Keratinocyte (primary cell): ENCODE results near the gene B4GALNT4. TPM values are rescaled to one million over a fixed set of nuclear protein-coding genes. Genes with fewer than 3 reads are reported as not detected.

Experiments
- DNase-seq: peaks from one replicate; pipeline ENCODE4 v3.0.0-alpha.2; 2011; ENCODE audit warnings: low read depth, missing footprints, low spot score
- FAIRE-seq: peaks from 2 replicates; lab custom pipeline; 2011; peaks lifted over from hg19 to GRCh38; lab: Jason Lieb, UNC
- H2AFZ ChIP-seq: 2 replicates; pipeline ENCODE4 v1.6.0; 2012; ENCODE audit warnings: low read length, control low read depth, inconsistent platforms; ENCODE audit not compliant: control insufficient read depth
- H3K27ac ChIP-seq: 2 replicates; pipeline ENCODE4 v1.5.1; 2011; ENCODE audit warnings: low read length; ENCODE audit not compliant: control insufficient read depth, insufficient read depth
- H3K27me3 ChIP-seq: 3 replicates; pipeline ENCODE4 v1.6.0; 2011; ENCODE audit warnings: low read length; ENCODE audit not compliant: control insufficient read depth, insufficient read depth; ENCODE audit errors: extremely low read depth
- H3K36me3 ChIP-seq, 2 experiments: 2 replicates in 1 of 2; 3 replicates in 1 of 2; pipeline ENCODE4 v1.5.1; 2011; ENCODE audit warnings: low read length in 2 of 2, mild to moderate bottlenecking in 1 of 2; ENCODE audit not compliant: control insufficient read depth in 2 of 2, insufficient read depth in 2 of 2; ENCODE audit errors: extremely low read depth in 1 of 2
- H3K4me1 ChIP-seq: 3 replicates; pipeline ENCODE4 v1.5.1; 2011; ENCODE audit warnings: low read length; ENCODE audit not compliant: control insufficient read depth, insufficient read depth; ENCODE audit errors: extremely low read depth
- H3K4me2 ChIP-seq: 3 replicates; pipeline ENCODE4 v1.6.0; 2011; ENCODE audit warnings: low read depth, low read length; ENCODE audit not compliant: control insufficient read depth, insufficient read depth; ENCODE audit errors: extremely low read depth
- H3K4me3 ChIP-seq, 3 experiments: fragments of 200-600 bp in 1 of 3; sonication (generic) in 1 of 3; 2 replicates in 2 of 3; 3 replicates in 1 of 3; pipeline ENCODE4 v1.5.1; 2011 to 2016; ENCODE audit warnings: low read length in 3 of 3, mild to moderate bottlenecking in 3 of 3, control low read depth in 2 of 3, inconsistent platforms in 1 of 3, low read depth in 1 of 3, mixed read lengths in 1 of 3, mixed run types in 1 of 3, moderate library complexity in 1 of 3; ENCODE audit not compliant: control insufficient read depth in 2 of 3, insufficient read depth in 2 of 3; ENCODE audit errors: extremely low read depth in 1 of 3
- H3K79me2 ChIP-seq: 2 replicates; pipeline ENCODE4 v1.6.0; 2012; ENCODE audit warnings: low read length; ENCODE audit not compliant: control insufficient read depth, insufficient read depth
- H3K9ac ChIP-seq: 3 replicates; pipeline ENCODE4 v1.6.0; 2011; ENCODE audit warnings: low read length; ENCODE audit not compliant: control insufficient read depth, insufficient read depth; ENCODE audit errors: extremely low read depth
- H3K9me1 ChIP-seq: 3 replicates; pipeline ENCODE4 v1.6.0; 2011; ENCODE audit warnings: low read length; ENCODE audit not compliant: control insufficient read depth, insufficient read depth; ENCODE audit errors: extremely low read depth
- H3K9me3 ChIP-seq: 2 replicates; pipeline ENCODE4 v1.5.1; 2012; ENCODE audit warnings: low read depth, low read length; ENCODE audit not compliant: control insufficient read depth
- H4K20me1 ChIP-seq: 3 replicates; pipeline ENCODE4 v1.6.0; 2011; ENCODE audit warnings: low read length; ENCODE audit not compliant: control insufficient read depth, insufficient read depth; ENCODE audit errors: extremely low read depth
- CTCF ChIP-seq, 3 experiments: IDR thresholded peaks in 1 of 3; conservative IDR thresholded peaks in 1 of 3; optimal IDR thresholded peaks in 1 of 3; 2 replicates in 2 of 3; 3 replicates in 1 of 3; pipeline versions ENCODE3 to v1.5.1; 2011; ENCODE audit warnings: low read length in 3 of 3, mild to moderate bottlenecking in 3 of 3, moderate library complexity in 2 of 3, control low read depth in 1 of 3, inconsistent platforms in 1 of 3; ENCODE audit not compliant: insufficient read depth in 2 of 3; ENCODE audit errors: extremely low read depth in 1 of 3
- EZH2 ChIP-seq: IDR thresholded peaks from one replicate; pipeline ENCODE4 v1.6.1; 2012; ENCODE audit warnings: inconsistent platforms, mild to moderate bottlenecking, low read length, moderate library complexity
- dilution Hi-C: fragments of 300-500 bp; cut with MboI; formaldehyde crosslinking; loops from one replicate; pipeline ENCODE4 v1.7.0; 2020; ENCODE audit warnings: low sequenced_read_pairs; ENCODE audit not compliant: extremely low pct_ligation_motif_present
- polyA plus RNA-seq, 5 experiments: library from polyadenylated mRNA; depleted of rRNA in 3 of 5; stranded (reverse) in 3 of 5; stranded (forward) in 1 of 5; unstranded in 1 of 5; fragments of >200 nt; gene quantifications; 1 replicate in 1 of 5; 2 replicates in 3 of 5; 3 replicates in 1 of 5; pipeline versions ENCODE4 v1.2.1 to v1.2.3, GENCODE V29; 2011 to 2012; ENCODE audit warnings: missing spikeins in 2 of 5, low read depth in 1 of 5, low replicate concordance in 1 of 5

Gene B4GALNT4
- polyA plus RNA-seq, 1 donor (not counting 4 experiments of a cell fraction or from before 2014, with no cell fraction given) = 7.3 TPM

- Histone ChIP-seq H3K9me3 (peaks cover 5% of the 10 kb centered on the region), H3K27me3 (no peaks in the 10 kb centered on the region), H3K27ac (no peak overlapping the region), H3K4me3 (no peak overlapping the region), H3K4me2 (no peak overlapping the region), H2AFZ (no peak overlapping the region), H3K9ac (no peak overlapping the region), H3K79me2 (peaks cover 2% of the 10 kb centered on the region), H3K36me3 (peaks cover 2 to 6% of the 10 kb centered on the region in 2 experiments), H4K20me1 (peaks cover 4% of the 10 kb centered on the region), H3K4me1 (no peaks in the 10 kb centered on the region), H3K9me1 (no peaks in the 10 kb centered on the region)
- DNase-seq (no peak), FAIRE-seq (no peak)
- dilution Hi-C loops = no loop called here
- TF ChIP-seq CTCF (optimal IDR thresholded peaks at IDR 0.05 in 1 of 3, IDR thresholded peaks at IDR 0.05 in 1 of 3, conservative IDR thresholded peaks at IDR 0.05 in 1 of 3; ENCODE audit: extremely low read depth in 1 of 3, insufficient read depth in 2 of 3, low read length in 3 of 3) (no peak), EZH2 (no peak)
Measured at GRCh38 chr11:385594-386351, 16.5 kb downstream of the B4GALNT4 start.

GRCh38 chr11:386483-386882, 17.2 kb downstream of the B4GALNT4 start:
- Histone ChIP-seq H3K4me3 (no peak overlapping the region), H4K20me1 (peaks cover 4% of the 10 kb centered on the region), H3K27ac (no peak overlapping the region), H3K4me2 (no peak overlapping the region), H3K4me1 (peaks cover 6% of the 10 kb centered on the region), H3K9me3 (peaks cover 5% of the 10 kb centered on the region), H2AFZ (no peak overlapping the region), H3K79me2 (peaks cover 9% of the 10 kb centered on the region), H3K36me3 (peaks cover 2 to 6% of the 10 kb centered on the region in 2 experiments), H3K9ac (no peak overlapping the region), H3K9me1 (no peaks in the 10 kb centered on the region), H3K27me3 (no peaks in the 10 kb centered on the region)
- TF ChIP-seq CTCF (optimal IDR thresholded peaks at IDR 0.05 in 1 of 3, IDR thresholded peaks at IDR 0.05 in 1 of 3, conservative IDR thresholded peaks at IDR 0.05 in 1 of 3; ENCODE audit: extremely low read depth in 1 of 3, insufficient read depth in 2 of 3, low read length in 3 of 3) (no peak), EZH2 (no peak)
- dilution Hi-C loops = no loop called here
- DNase-seq = no peak
- no peak for FAIRE-seq
